ENCODE data around the gene ADH5.
"Not testable (repeated sequence)": the region's sequence is repeated elsewhere in the genome, so short reads cannot be mapped to it uniquely, and the experiment has no call there.

ADH5 gene

GRCh38 chr4:99084595-99084994 lies 4.0 kb downstream of the ADH5 start:
- DNase-seq (ENCODE audit: low read depth, low spot score), result no peak

- DNase-seq (ENCODE audit: low read depth, low spot score), result no peak
These were observed 6.4 kb downstream of the ADH5 start for GRCh38 chr4:99082192-99082591.

GRCh38 chr4:99080869-99081268 lies 7.7 kb downstream of the ADH5 start:
- DNase-seq (ENCODE audit: low read depth, low spot score), result not testable (repeated sequence)

GRCh38 chr4:99079625-99080295 lies 8.8 kb downstream of the ADH5 start:
- no peak for DNase-seq (ENCODE audit: low read depth, low spot score)

GRCh38 chr4:99078931-99079624 lies 9.5 kb downstream of the ADH5 start:
- DNase-seq (ENCODE audit: low read depth, low spot score), result no peak

- DNase-seq (ENCODE audit: low read depth, low spot score), result no peak
These were observed 10.3 kb downstream of the ADH5 start for GRCh38 chr4:99078336-99078735.

- DNase-seq (ENCODE audit: low read depth, low spot score), result no peak
These were observed 11.4 kb downstream of the ADH5 start for GRCh38 chr4:99077177-99077576.

- DNase-seq (ENCODE audit: low read depth, low spot score), result no peak
These were observed 12.2 kb downstream of the ADH5 start for GRCh38 chr4:99076292-99076976.

- DNase-seq (ENCODE audit: low read depth, low spot score), result no peak
These were observed 13.8 kb downstream of the ADH5 start for GRCh38 chr4:99074816-99075215.

- DNase-seq (ENCODE audit: low read depth, low spot score), result no peak
These were observed 17.4 kb downstream of the ADH5 start for GRCh38 chr4:99071159-99071558.

- no peak for DNase-seq (ENCODE audit: low read depth, low spot score)
These were observed 21.0 kb downstream of the ADH5 start for GRCh38 chr4:99067617-99068016.

GRCh38 chr4:99065521-99065920 lies 23.1 kb downstream of the ADH5 start:
- not testable (repeated sequence) for DNase-seq (ENCODE audit: low read depth, low spot score)

GRCh38 chr4:99062120-99062519 lies 26.5 kb downstream of the ADH5 start:
- no peak for DNase-seq (ENCODE audit: low read depth, low spot score)

GRCh38 chr4:99061048-99061700 lies 27.4 kb downstream of the ADH5 start:
- no peak for DNase-seq (ENCODE audit: low read depth, low spot score)

- DNase-seq (ENCODE audit: low read depth, low spot score), result no peak
These were observed 29.0 kb downstream of the ADH5 start for GRCh38 chr4:99059550-99059949.

GRCh38 chr4:99058228-99058627 lies 30.4 kb downstream of the ADH5 start:
- no peak for DNase-seq (ENCODE audit: low read depth, low spot score)

GRCh38 chr4:99054428-99054994 lies 34.1 kb downstream of the ADH5 start:
- no peak for DNase-seq (ENCODE audit: low read depth, low spot score)

- DNase-seq (ENCODE audit: low read depth, low spot score), result no peak
These were observed 35.7 kb downstream of the ADH5 start for GRCh38 chr4:99052902-99053301.

GRCh38 chr4:99047710-99048109 lies 40.9 kb downstream of the ADH5 start:
- DNase-seq (ENCODE audit: low read depth, low spot score), result no peak

- DNase-seq (ENCODE audit: low read depth, low spot score), result no peak
These were observed 45.2 kb downstream of the ADH5 start for GRCh38 chr4:99043346-99043745.

- DNase-seq (ENCODE audit: low read depth, low spot score), result no peak
These were observed 50.4 kb downstream of the ADH5 start for GRCh38 chr4:99038213-99038612.

GRCh38 chr4:99033956-99034355 lies 54.6 kb downstream of the ADH5 start:
- no peak for DNase-seq (ENCODE audit: low read depth, low spot score)
